Smooth muscle cell (in vitro differentiated cells): ENCODE results near the gene ALKBH4. TPM values are rescaled to one million over a fixed set of nuclear protein-coding genes. Genes with fewer than 3 reads are reported as not detected.
A peak's percentile ranks its signal among the peaks of the same experiment; 100 is the strongest.
"Not testable (repeated sequence)": the region's sequence is repeated elsewhere in the genome, so short reads cannot be mapped to it uniquely, and the experiment has no call there.

Source experiments
- DNase-seq: peaks from one replicate; lab custom pipeline; 2025; ENCODE audit not compliant: unreplicated experiment; lab: John Stamatoyannopoulos, UW
- H2AFZ ChIP-seq: fragments of 200-600 bp; sonication (generic); 2 replicates; pipeline ENCODE4 v1.6.0; 2016; ENCODE audit warnings: antibody characterized with exemption, low read depth, mild to moderate bottlenecking
- H3F3A ChIP-seq: fragments of 200-600 bp; sonication (generic); 2 replicates; pipeline ENCODE4 v1.6.0; 2017; ENCODE audit warnings: antibody characterized with exemption, low read depth
- H3K27ac ChIP-seq: fragments of 200-600 bp; sonication (generic); 2 replicates; pipeline ENCODE4 v1.5.1; 2016; ENCODE audit warnings: low read depth, mild to moderate bottlenecking
- H3K27me3 ChIP-seq: fragments of 200-600 bp; sonication (generic); 2 replicates; pipeline ENCODE4 v1.6.1; 2016; ENCODE audit warnings: low read depth, mild to moderate bottlenecking
- H3K36me3 ChIP-seq: fragments of 200-600 bp; sonication (generic); 2 replicates; pipeline ENCODE4 v1.5.1; 2016; ENCODE audit warnings: low read depth
- H3K4me1 ChIP-seq: fragments of 200-600 bp; sonication (generic); 2 replicates; pipeline ENCODE4 v1.5.1; 2016; ENCODE audit warnings: low read depth
- H3K4me2 ChIP-seq: fragments of 200-600 bp; sonication (generic); 2 replicates; pipeline ENCODE4 v1.6.0; 2016; ENCODE audit warnings: mild to moderate bottlenecking
- H3K4me3 ChIP-seq: fragments of 200-600 bp; sonication (generic); 2 replicates; pipeline ENCODE4 v1.5.1; 2016; ENCODE audit warnings: mild to moderate bottlenecking
- H3K79me2 ChIP-seq: fragments of 200-600 bp; sonication (generic); 2 replicates; pipeline ENCODE4 v1.6.0; 2016; ENCODE audit warnings: low read depth, mild to moderate bottlenecking
- H3K9ac ChIP-seq: fragments of 200-600 bp; sonication (generic); 2 replicates; pipeline ENCODE4 v1.6.0; 2016; ENCODE audit warnings: low read depth
- H3K9me3 ChIP-seq: fragments of 200-600 bp; sonication (generic); replicated peaks from 2 replicates; pipeline ENCODE4 v1.5.1; 2016; ENCODE audit warnings: low read depth
- H4K20me1 ChIP-seq: fragments of 200-600 bp; sonication (generic); 2 replicates; pipeline ENCODE4 v1.6.0; 2016; ENCODE audit warnings: low read depth
- WGBS: methylation state at CpG from one replicate; pipeline ENCODE4 v1.1.7; 2016; ENCODE audit warnings: low lambda C conversion rate; 5-methylcytosine and 5-hydroxymethylcytosine counted together
- polyA plus RNA-seq: library from polyadenylated mRNA; unstranded; fragments of >200 nt; fragmentation: Nextera tagmentation; extraction: Ambion mirVana; gene quantifications from 2 replicates; pipeline ENCODE4 v1.2.1, GENCODE V29; 2016
- total RNA-seq: library from RNA; depleted of rRNA; stranded (reverse); fragments of >200 nt; gene quantifications from 2 replicates; pipeline ENCODE4 v1.2.3, GENCODE V29; 2014
- TF ChIP-seq, protein P1 (sequence below): fragments of 200-600 bp; sonication (generic); IDR thresholded peaks from 2 replicates; pipeline ENCODE4 v1.5.1; 2017; ENCODE audit warnings: borderline replicate concordance, mild to moderate bottlenecking, antibody characterized with exemption; ENCODE audit not compliant: insufficient read depth, poor library complexity, severe bottlenecking

Gene ALKBH4
- total and polyA plus RNA-seq, 2 experiments from 2014 or later: 7.0 to 15.7 TPM

DNA sequence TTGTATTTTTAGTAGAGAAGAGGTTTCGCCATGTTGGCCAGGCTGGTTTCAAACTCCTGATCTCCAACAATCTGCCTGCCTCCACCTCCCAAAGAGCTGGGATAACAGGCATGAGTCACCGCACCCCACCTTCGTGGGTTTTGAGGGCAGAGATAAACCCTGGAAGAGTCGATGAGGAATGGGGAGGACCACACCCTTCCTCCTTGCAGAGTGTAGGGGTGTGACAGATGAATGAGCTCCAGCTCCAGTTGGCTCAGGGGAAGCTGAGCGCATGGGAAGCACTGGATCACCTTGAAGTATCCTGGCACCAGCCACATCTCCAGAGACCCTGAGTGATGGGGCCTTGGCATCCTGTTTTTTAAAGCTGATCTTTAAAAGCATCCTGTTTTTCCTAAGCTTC is 19.7 kb upstream of the ALKBH4 start:
- not testable (repeated sequence) for H2AFZ ChIP-seq, H4K20me1 ChIP-seq
- no CpG with 5 or more reads among the region's 5 CpGs for WGBS

DNA sequence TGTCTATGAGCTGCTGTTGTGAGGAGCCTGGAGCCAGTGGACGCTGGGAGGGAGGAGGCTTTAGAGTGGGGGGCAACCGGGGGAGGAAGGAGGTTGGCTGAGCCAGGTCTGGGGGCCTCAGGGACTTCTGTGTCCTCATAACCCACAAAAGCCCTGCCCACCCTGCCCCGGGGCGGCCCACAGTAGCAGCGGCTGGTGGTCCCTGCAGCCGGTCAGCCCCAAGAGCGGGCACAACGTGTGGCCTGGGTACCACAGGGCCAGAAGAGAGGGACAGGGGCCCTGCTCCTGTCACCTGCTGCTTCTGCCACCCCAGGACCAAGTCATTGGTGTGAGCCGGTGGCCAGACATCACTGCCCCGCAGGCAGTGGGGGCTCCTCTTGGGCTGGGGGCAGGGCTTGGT is 17.3 kb upstream of the ALKBH4 start:
- H3K27me3 ChIP-seq, H2AFZ ChIP-seq, H3K36me3 ChIP-seq, H3F3A ChIP-seq, DNase-seq, H3K4me1 ChIP-seq, H3K79me2 ChIP-seq, H3K4me3 ChIP-seq, H3K9me3 ChIP-seq, H4K20me1 ChIP-seq, H3K4me2 ChIP-seq, H3K27ac ChIP-seq, H3K9ac ChIP-seq: not testable (repeated sequence)
- whole genome bisulfite sequencing: no CpG with 5 or more reads among the region's 10 CpGs

More for the DNA sequence above, 19.7 kb upstream of the ALKBH4 start:
- not testable (repeated sequence) for H3K9me3 ChIP-seq, H3K9ac ChIP-seq, DNase-seq, H3K4me3 ChIP-seq, H3K4me2 ChIP-seq, H3K4me1 ChIP-seq, H3K36me3 ChIP-seq, H3K27ac ChIP-seq, H3K79me2 ChIP-seq, H3F3A ChIP-seq, H3K27me3 ChIP-seq

DNA sequence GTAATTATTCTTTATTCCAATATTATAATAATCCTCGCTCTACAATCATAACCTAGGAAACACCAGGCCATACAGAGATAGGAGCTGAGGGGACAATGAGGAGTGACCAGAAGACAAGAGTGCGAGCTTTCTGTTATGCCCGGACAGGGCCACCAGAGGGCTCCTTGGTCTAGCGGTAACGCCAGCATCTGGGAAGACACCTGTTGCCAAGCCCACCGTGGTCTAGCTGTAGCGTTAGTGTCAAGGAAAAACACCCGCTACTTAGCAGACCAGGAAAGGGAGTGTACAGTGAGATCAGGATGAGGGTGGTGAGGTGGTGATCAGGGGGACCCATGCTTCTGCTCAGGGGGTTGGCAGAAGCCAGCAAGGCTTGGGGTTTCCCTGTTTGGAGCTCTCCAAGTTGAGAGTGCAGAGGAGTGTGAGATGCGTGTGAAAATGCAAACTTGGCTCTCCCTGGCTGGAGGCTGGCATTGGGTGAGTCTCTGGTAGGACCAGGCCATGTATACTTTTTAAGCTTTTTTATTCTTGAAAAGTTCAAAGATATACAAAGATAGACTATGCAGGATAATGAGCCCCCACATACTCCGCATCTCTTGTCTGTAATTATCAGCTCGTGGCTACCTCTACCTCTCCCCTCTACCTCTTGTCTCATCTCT is 15.4 kb upstream of the ALKBH4 start:
- H2AFZ ChIP-seq, H3K27me3 ChIP-seq, H4K20me1 ChIP-seq, H3F3A ChIP-seq, H3K27ac ChIP-seq, H3K9ac ChIP-seq, H3K36me3 ChIP-seq, DNase-seq, H3K4me1 ChIP-seq, H3K4me2 ChIP-seq, H3K4me3 ChIP-seq, H3K9me3 ChIP-seq, H3K79me2 ChIP-seq: not testable (repeated sequence)
- TF ChIP-seq, protein P1, sequence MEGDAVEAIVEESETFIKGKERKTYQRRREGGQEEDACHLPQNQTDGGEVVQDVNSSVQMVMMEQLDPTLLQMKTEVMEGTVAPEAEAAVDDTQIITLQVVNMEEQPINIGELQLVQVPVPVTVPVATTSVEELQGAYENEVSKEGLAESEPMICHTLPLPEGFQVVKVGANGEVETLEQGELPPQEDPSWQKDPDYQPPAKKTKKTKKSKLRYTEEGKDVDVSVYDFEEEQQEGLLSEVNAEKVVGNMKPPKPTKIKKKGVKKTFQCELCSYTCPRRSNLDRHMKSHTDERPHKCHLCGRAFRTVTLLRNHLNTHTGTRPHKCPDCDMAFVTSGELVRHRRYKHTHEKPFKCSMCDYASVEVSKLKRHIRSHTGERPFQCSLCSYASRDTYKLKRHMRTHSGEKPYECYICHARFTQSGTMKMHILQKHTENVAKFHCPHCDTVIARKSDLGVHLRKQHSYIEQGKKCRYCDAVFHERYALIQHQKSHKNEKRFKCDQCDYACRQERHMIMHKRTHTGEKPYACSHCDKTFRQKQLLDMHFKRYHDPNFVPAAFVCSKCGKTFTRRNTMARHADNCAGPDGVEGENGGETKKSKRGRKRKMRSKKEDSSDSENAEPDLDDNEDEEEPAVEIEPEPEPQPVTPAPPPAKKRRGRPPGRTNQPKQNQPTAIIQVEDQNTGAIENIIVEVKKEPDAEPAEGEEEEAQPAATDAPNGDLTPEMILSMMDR: peak; percentile 28
- 3% methylated on average over 8 of the region's 11 CpGs for WGBS

DNA sequence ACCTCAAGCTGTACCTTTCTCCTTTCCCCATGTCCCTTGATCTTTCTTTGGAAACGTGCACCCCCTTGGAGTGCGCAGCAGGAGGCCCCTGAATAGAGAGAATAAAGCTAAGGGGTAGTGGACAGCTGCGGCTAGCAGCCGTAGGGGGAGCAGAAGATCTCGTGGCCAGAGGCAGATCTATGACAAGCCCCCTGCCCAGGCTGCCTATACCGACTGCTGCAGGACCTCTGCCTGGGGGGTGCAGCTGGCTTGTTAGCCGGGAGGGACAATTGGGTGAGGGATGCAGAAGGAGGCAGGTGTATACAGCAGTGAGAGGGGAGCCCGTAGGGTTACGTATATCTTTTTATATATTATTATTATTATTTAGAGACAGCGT is 14.5 kb upstream of the ALKBH4 start:
- not testable (repeated sequence) for DNase-seq, H3K4me1 ChIP-seq, H2AFZ ChIP-seq, H3K9me3 ChIP-seq, H3K27me3 ChIP-seq, H3K36me3 ChIP-seq, H3K9ac ChIP-seq, H3F3A ChIP-seq, H3K79me2 ChIP-seq, H4K20me1 ChIP-seq, H3K4me3 ChIP-seq, H3K27ac ChIP-seq
- WGBS: 100% methylated on average over 1 of the region's 10 CpGs
- peak overlapping the region; percentile 78 for H3K4me2 ChIP-seq

DNA sequence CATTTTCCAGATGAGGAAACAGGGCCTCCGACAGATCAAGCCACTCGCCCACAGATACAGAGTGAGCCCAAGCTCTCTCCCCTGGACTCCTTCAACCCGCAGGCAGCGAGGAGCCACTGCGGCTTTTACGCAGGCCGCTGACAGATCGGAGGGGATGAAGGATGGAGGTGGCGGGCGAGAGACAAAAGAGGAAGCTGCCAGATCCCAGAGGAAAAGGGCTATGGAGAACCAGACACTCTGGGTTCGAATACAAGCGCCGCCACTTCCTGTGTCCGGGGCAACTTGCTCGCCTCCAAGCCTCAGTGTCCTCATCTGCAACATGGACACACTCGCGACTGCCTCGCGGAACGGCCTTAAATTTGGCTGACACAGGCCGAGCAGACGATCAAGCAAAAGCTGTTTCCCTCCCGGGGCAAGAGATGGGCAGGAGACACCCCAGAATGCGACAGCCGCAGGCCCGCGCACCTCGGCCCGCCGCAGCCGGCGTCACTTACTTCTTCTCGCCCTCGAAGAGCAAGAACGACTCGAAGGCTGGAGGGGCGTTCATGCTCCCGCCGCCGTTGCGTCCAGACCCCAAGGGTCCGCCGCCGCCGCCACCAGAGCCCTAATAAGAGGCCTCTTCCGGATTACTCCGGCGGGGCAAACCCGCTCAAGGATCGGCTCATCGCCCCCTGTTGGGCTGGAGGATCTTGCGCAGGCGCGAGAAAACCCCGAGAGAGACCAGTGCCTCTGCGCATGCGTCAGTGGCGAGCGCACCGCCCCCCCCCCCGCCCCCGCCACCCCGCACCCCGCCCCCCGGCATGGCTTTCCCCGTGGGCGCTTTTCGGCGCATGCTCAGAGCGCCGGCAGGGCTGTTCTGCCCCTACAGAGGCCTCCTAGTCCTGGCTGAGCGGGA is 13.9 kb upstream of the ALKBH4 start, which contains the start of gene POLR2J:
POLR2J (minus strand) TSS at position 609 of the 895 bp plus-strand sequence; CDS start at position 547, 62 bp downstream.
- H3K4me1 ChIP-seq, H3K79me2 ChIP-seq, H3K9ac ChIP-seq, H2AFZ ChIP-seq, DNase-seq, H3K9me3 ChIP-seq, H3K27ac ChIP-seq, H3F3A ChIP-seq, H3K36me3 ChIP-seq, H4K20me1 ChIP-seq, H3K27me3 ChIP-seq: not testable (repeated sequence)
- Histone ChIP-seq H3K4me3 (peak within 1 kb of the TSS; percentile 47), H3K4me2 (peak within 1 kb of the TSS; percentile 78)
- WGBS: under 1% methylated on average over 34 of the region's 72 CpGs
- TF ChIP-seq, protein P1: peak; percentile 12

DNA sequence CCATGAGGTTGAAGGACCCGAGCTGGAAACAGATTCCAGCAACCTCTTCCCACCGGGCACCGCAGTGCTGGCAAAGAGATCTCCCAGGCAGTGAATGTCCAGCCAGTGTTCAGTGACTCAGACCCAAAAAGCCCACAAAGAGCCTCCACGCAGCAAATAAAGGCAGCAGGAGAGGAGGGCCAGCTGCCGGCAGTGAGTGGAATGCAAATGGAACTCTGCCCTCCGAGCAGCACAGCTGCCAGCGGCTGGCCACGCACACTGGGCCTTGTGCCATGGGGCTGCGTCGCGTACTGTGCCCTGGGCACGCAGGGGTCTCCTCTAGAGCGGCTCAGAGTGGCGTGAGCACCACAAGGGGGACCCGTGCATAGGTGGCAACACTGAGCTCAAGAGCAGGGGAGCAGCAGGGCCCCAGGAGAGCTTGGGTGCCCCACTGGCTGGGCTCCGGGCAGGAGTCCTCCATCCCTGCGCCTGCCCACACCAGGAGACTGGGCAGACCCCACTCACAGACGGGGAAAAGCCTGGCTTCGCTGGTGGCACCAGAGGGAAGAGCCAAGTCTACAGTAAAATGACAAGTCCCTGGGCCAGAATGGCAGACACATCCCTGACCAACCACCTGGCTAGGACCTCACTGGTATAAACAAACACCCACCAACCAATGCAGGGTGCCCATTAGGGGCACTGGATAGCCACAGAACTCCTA is 10.2 kb upstream of the ALKBH4 start:
- not testable (repeated sequence) for H3K9ac ChIP-seq, H3K36me3 ChIP-seq, H3K4me2 ChIP-seq, H2AFZ ChIP-seq, H3K9me3 ChIP-seq, H3K4me3 ChIP-seq, H3K27ac ChIP-seq, H3K27me3 ChIP-seq, H3F3A ChIP-seq, DNase-seq, H3K4me1 ChIP-seq, H4K20me1 ChIP-seq, H3K79me2 ChIP-seq
- WGBS: 94% methylated on average over 6 of the region's 19 CpGs
